Mesendoderm (in vitro differentiated cells): ENCODE results near the gene AGL.
A peak's percentile ranks its signal among the peaks of the same experiment; 100 is the strongest.
"Not testable (repeated sequence)": the region's sequence is repeated elsewhere in the genome, so short reads cannot be mapped to it uniquely, and the experiment has no call there.

Experiments used
- DNase-seq: peaks from one replicate; pipeline ENCODE4 v3.0.0; 2013
- H2AK5ac ChIP-seq: 2 replicates; pipeline ENCODE4 v1.6.1; 2013; ENCODE audit warnings: low read length, inconsistent platforms
- H2BK120ac ChIP-seq: 2 replicates; pipeline ENCODE4 v1.6.1; 2013; ENCODE audit warnings: low read depth, mild to moderate bottlenecking, low read length, moderate library complexity, mixed read lengths
- H2BK15ac ChIP-seq: replicated peaks from 2 replicates; pipeline ENCODE4 v1.6.1; 2013; ENCODE audit warnings: low read depth, mild to moderate bottlenecking, moderate library complexity
- H2BK5ac ChIP-seq: 2 replicates; pipeline ENCODE4 v1.6.1; 2013; ENCODE audit warnings: low read length, inconsistent platforms
- H3K18ac ChIP-seq: 2 replicates; pipeline ENCODE4 v1.6.1; 2013; ENCODE audit warnings: mild to moderate bottlenecking, low read length, mixed read lengths
- H3K23ac ChIP-seq: one replicate; pipeline ENCODE4 v1.6.1; 2013; ENCODE audit warnings: low read length
- H3K27ac ChIP-seq: 2 replicates; pipeline ENCODE4 v1.5.1; 2013; ENCODE audit warnings: low read depth, mild to moderate bottlenecking, inconsistent platforms, low read length, moderate library complexity
- H3K27me3 ChIP-seq: 2 replicates; pipeline ENCODE4 v1.6.1; 2013; ENCODE audit warnings: low read length, control low read depth, mild to moderate bottlenecking, inconsistent platforms; ENCODE audit not compliant: insufficient read depth, poor library complexity
- H3K36me3 ChIP-seq: 2 replicates; pipeline ENCODE4 v1.6.1; 2013; ENCODE audit warnings: low read length, inconsistent platforms; ENCODE audit not compliant: control insufficient read depth, insufficient read depth
- H3K4ac ChIP-seq: one replicate; pipeline ENCODE4 v1.6.1; 2013; ENCODE audit warnings: low read depth, mild to moderate bottlenecking, low read length, moderate library complexity
- H3K4me1 ChIP-seq: 2 replicates; pipeline ENCODE4 v1.6.1; 2013; ENCODE audit warnings: low read depth, low read length, inconsistent platforms; ENCODE audit not compliant: control insufficient read depth
- H3K4me2 ChIP-seq: 2 replicates; pipeline ENCODE4 v1.6.1; 2013; ENCODE audit warnings: low read length
- H3K4me3 ChIP-seq: 2 replicates; pipeline ENCODE4 v1.5.1; 2013; ENCODE audit warnings: mild to moderate bottlenecking, low read length
- H3K56ac ChIP-seq: one replicate; pipeline ENCODE4 v1.6.1; 2013; ENCODE audit warnings: low read length
- H3K79me1 ChIP-seq: 2 replicates; pipeline ENCODE4 v1.6.1; 2013; ENCODE audit warnings: low read length, inconsistent platforms
- H3K79me2 ChIP-seq: 2 replicates; pipeline ENCODE4 v1.6.1; 2013; ENCODE audit warnings: mild to moderate bottlenecking, low read length; ENCODE audit not compliant: control insufficient read depth, insufficient read depth
- H3K9ac ChIP-seq: 2 replicates; pipeline ENCODE4 v1.6.1; 2013; ENCODE audit warnings: low read length, inconsistent platforms
- H4K5ac ChIP-seq: one replicate; pipeline ENCODE4 v1.6.1; 2013; ENCODE audit warnings: low read length
- H4K8ac ChIP-seq: one replicate; pipeline ENCODE4 v1.6.1; 2013; ENCODE audit warnings: low read depth, mild to moderate bottlenecking, control low read depth, low read length, moderate library complexity
- WGBS: extraction: QIAGEN DNeasy Blood & Tissue Kit; methylation state at CpG from one replicate; pipeline ENCODE4 v1.1.7; 2013; ENCODE audit warnings: low lambda C conversion rate, missing lambda C conversion rate; ENCODE audit not compliant: insufficient coverage; ENCODE audit errors: extremely low coverage; 5-methylcytosine and 5-hydroxymethylcytosine counted together

Gene AGL

DNA sequence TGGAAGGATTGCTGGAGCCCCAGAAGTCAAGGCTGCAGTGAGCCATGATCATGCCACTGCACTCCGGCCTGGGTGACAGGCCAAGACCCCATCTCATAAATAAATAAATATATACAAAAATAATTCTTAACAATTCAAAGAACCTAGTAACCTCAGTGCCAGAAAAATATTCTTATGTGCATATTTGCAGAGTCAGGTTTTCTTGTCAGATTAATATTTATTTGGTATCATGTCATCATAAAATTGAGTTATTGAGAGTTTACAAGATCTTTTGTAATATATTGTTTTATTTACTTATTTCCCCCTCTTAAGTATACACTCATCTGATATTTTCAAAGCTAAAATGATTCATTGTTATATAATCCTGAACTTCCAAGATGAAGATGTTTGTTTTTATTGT, 24.5 kb upstream of the AGL start:
- Histone ChIP-seq H3K27ac (no peak overlapping the region), H4K5ac (no peak overlapping the region), H3K79me1 (no peaks in the 10 kb centered on the region), H4K8ac (no peak overlapping the region), H2BK120ac (no peak overlapping the region), H3K4me2 (no peak overlapping the region), H3K4ac (no peak overlapping the region), H3K4me3 (no peak overlapping the region), H3K23ac (no peak overlapping the region), H3K36me3 (no peaks in the 10 kb centered on the region), H2BK15ac (no peak overlapping the region), H3K4me1 (peaks cover 5% of the 10 kb centered on the region), H2BK5ac (no peak overlapping the region), H3K18ac (no peak overlapping the region), H3K9ac (no peak overlapping the region), H3K56ac (no peak overlapping the region), H3K79me2 (no peaks in the 10 kb centered on the region), H2AK5ac (no peak overlapping the region), H3K27me3 (no peaks in the 10 kb centered on the region)
- WGBS = no CpG with 5 or more reads among the region's 1 CpG
- no peak for DNase-seq

DNA sequence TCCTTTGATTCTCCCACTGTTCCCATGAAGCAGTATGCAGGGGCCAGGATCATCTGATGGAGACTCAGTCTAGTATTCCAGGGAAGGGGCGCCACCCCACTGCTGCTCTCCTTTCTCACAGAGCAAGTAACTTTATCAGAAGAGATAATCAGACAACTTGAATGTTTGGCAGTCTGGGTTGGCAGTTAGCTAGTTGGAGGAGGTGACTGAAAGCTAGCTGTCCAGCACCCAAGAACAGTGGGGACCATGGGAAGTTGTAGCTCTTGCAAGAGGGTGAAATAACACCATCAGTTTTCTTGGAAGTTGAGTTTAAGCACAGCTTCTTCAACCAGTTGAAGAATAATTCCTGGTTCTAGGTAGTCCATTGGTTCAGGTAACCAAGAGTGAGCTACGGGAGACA, 22.2 kb upstream of the AGL start:
- Histone ChIP-seq H3K23ac (no peak overlapping the region), H2AK5ac (no peak overlapping the region), H3K36me3 (no peaks in the 10 kb centered on the region), H3K9ac (no peak overlapping the region), H3K4me3 (no peak overlapping the region), H4K5ac (no peak overlapping the region), H3K27ac (no peak overlapping the region), H3K4me1 (peaks cover 5% of the 10 kb centered on the region), H2BK5ac (no peak overlapping the region), H3K18ac (no peak overlapping the region), H3K27me3 (no peaks in the 10 kb centered on the region), H3K56ac (no peak overlapping the region), H3K4me2 (no peak overlapping the region), H3K79me2 (no peaks in the 10 kb centered on the region), H2BK15ac (no peak overlapping the region), H3K79me1 (no peaks in the 10 kb centered on the region), H3K4ac (no peak overlapping the region), H4K8ac (no peak overlapping the region), H2BK120ac (no peak overlapping the region)
- DNase-seq = peak; percentile 49
- WGBS = no CpG with 5 or more reads among the region's 2 CpGs

DNA sequence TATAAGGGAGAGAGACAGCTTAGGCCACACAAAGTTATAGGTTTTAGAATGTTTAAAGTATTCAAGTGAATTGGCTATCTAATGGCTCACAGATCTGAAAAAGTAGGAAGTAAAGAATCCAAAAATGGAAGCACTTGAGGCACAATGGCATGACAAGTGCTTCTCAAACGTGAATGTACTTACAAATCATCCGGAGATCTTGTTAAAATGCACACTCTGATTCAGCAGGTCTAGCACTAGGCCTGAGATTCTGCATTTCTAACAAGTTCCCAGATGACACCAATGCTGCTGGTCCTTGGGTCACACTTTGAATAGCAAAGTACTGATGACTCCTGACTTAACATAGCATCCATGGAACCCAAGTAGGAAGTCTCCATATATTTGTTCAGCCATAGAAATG, 20.9 kb upstream of the AGL start:
- Histone ChIP-seq H3K4me1 (peaks cover 5% of the 10 kb centered on the region), H3K79me2 (no peaks in the 10 kb centered on the region), H3K56ac (no peak overlapping the region), H3K27ac (no peak overlapping the region), H3K79me1 (no peaks in the 10 kb centered on the region), H3K4ac (no peak overlapping the region), H4K5ac (no peak overlapping the region), H3K4me3 (no peak overlapping the region), H3K23ac (no peak overlapping the region), H3K27me3 (no peaks in the 10 kb centered on the region), H3K9ac (no peak overlapping the region), H2BK5ac (no peak overlapping the region), H2BK120ac (no peak overlapping the region), H3K18ac (no peak overlapping the region), H3K4me2 (no peak overlapping the region), H4K8ac (no peak overlapping the region), H2AK5ac (no peak overlapping the region), H3K36me3 (no peaks in the 10 kb centered on the region), H2BK15ac (no peak overlapping the region)
- no peak for DNase-seq
- WGBS = no CpG with 5 or more reads among the region's 2 CpGs

DNA sequence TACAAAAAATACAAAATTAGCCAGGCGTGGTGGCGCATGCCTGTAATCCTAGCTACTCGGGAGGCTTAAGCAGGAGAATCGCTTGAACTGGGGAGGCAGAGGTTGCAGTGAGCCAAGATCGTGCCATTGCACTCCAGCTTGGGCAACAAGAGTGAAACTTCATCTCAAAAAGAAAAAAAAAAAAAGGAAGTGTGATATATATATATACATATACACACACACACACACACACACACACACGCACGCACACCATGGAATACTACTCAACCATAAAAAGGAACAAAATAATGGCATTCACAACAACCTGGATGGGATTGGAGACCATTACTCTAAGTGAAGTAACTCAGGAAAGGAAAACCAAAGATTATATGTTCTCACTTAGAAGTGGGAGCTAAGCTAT, 16.2 kb upstream of the AGL start:
- H3K23ac ChIP-seq, H3K27ac ChIP-seq, H4K5ac ChIP-seq, H3K79me2 ChIP-seq, DNase-seq, H3K4me2 ChIP-seq, H3K36me3 ChIP-seq, H3K27me3 ChIP-seq, H2AK5ac ChIP-seq, H2BK5ac ChIP-seq, H4K8ac ChIP-seq, H3K79me1 ChIP-seq, H3K56ac ChIP-seq, H3K4me3 ChIP-seq, H3K9ac ChIP-seq, H3K18ac ChIP-seq, H2BK120ac ChIP-seq, H3K4ac ChIP-seq, H3K4me1 ChIP-seq, H2BK15ac ChIP-seq: not testable (repeated sequence)
- no CpG with 5 or more reads among the region's 7 CpGs for WGBS

DNA sequence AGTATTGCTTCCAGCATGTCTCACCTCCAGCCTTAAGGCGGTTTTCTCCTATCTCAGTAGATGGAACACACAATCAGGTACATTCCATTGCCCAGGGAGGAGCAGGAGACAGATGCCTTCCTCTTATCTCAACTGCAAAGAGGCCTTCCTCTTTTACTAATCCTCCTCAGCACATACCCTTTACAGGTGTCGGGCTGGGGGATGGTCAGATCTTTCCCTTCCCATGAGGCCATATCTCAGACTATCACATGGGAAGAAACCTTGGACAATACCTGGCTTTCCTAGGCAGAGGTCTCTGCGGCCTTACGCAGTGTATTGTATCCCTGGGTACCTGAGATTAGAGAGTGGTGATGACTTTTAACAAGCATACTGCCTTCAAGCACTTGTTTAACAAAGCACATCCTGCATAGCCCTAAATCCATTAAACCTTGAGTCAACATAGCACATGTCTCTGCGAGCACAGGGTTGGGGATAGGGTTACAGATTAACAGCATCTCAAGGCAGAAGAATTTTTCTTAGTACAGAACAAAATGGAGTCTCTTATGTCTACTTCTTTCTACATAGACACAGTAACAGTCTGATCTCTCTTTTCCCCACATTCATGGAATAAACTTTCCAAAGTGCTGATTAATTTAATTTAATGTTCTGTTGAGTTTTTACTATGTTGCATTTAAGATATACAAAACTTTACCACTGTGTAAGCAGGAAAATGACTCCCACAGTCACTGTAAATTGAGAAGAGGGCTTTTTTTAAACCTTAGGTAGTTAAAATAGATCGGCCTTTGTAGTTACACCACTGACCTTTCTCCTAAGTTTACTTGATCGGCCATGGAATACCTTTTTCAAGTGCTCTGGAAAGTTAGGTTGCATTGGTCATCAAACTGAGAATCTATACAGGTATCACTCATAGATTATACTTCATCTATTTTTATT, 13.7 kb upstream of the AGL start:
- H3K18ac ChIP-seq, H2AK5ac ChIP-seq, H2BK120ac ChIP-seq, H3K79me1 ChIP-seq, H3K36me3 ChIP-seq, H3K27me3 ChIP-seq, H3K9ac ChIP-seq, H3K4ac ChIP-seq, H2BK15ac ChIP-seq, H3K4me1 ChIP-seq, H3K4me2 ChIP-seq, H4K5ac ChIP-seq, H3K79me2 ChIP-seq, H3K4me3 ChIP-seq, H4K8ac ChIP-seq, H3K23ac ChIP-seq: not testable (repeated sequence)
- peak overlapping the region; percentile 70 for H3K56ac ChIP-seq
- peak overlapping the region; percentile 86 for H3K27ac ChIP-seq
- H2BK5ac ChIP-seq = peak overlapping the region; percentile 93
- peak; percentile 88 for DNase-seq
- WGBS = no CpG with 5 or more reads among the region's 7 CpGs

DNA sequence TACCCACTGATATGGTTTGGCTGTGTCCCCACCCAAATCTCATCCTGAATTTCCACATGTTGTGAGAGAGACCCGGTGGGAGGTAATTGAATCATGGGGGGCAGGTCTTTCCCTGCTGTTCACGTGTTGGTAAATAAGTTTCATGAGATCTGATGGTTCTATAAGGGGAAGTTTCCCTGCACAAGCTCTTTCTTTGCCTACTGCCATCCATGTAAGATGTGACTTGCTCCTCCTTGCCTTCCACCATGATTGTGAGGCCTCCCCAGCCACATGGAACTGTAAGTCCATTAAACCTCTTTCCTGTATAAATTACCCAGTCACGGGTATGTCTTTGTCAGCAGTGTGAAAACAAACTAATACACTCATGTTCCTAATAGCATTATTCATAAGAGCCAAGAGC, 9.8 kb upstream of the AGL start:
- not testable (repeated sequence) for H3K36me3 ChIP-seq, H3K4ac ChIP-seq, H3K27ac ChIP-seq, DNase-seq, H4K8ac ChIP-seq, H2BK15ac ChIP-seq, H3K4me1 ChIP-seq, H3K27me3 ChIP-seq, H3K79me2 ChIP-seq, H2AK5ac ChIP-seq, H3K18ac ChIP-seq, H3K9ac ChIP-seq, H3K23ac ChIP-seq, H3K79me1 ChIP-seq, H4K5ac ChIP-seq, H2BK5ac ChIP-seq, H3K4me2 ChIP-seq, H2BK120ac ChIP-seq, H3K56ac ChIP-seq, H3K4me3 ChIP-seq
- no CpG with 5 or more reads among the region's 3 CpGs for WGBS
